Gastrocnemius medialis (tissue), 4 donors: ENCODE data around the gene NRN1L.

Experiments used
- POLR2A ChIP-seq, 2 donors: fragments of 450-650 bp; IDR thresholded peaks; one replicate each; pipeline ENCODE4 v1.6.1; 2017; ENCODE audit warnings: antibody characterized with exemption in 2 of 2, mild to moderate bottlenecking in 2 of 2, moderate library complexity in 2 of 2
- TF ChIP-seq, protein P1 (sequence below), 5 experiments: fragments of 450-650 bp in 3 of 5; fragments of 200-600 bp in 2 of 5; sonication (generic) in 2 of 5; IDR thresholded peaks in 4 of 5; conservative IDR thresholded peaks in 1 of 5; 1 replicate in 4 of 5; 2 replicates in 1 of 5; pipeline ENCODE4 v1.5.1; 2016 to 2019; ENCODE audit warnings: antibody characterized with exemption in 5 of 5, mild to moderate bottlenecking in 3 of 5, moderate library complexity in 3 of 5

DNA sequence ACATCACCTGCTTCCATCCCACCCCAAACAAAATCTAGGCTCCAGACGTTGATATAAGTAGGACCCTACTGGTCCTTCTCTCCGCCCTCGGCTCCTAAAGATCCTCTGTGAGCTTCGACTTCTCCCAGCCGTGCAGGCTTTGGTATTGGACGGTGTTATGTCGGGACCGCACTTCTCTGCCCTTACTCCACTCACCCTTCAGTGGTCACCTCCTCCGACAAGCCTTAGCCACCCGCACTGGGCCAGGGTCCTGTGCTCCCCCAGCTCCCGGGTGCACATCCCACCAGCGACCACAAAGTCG lies 50.4 kb downstream of the NRN1L start:
- TF ChIP-seq, protein P1, sequence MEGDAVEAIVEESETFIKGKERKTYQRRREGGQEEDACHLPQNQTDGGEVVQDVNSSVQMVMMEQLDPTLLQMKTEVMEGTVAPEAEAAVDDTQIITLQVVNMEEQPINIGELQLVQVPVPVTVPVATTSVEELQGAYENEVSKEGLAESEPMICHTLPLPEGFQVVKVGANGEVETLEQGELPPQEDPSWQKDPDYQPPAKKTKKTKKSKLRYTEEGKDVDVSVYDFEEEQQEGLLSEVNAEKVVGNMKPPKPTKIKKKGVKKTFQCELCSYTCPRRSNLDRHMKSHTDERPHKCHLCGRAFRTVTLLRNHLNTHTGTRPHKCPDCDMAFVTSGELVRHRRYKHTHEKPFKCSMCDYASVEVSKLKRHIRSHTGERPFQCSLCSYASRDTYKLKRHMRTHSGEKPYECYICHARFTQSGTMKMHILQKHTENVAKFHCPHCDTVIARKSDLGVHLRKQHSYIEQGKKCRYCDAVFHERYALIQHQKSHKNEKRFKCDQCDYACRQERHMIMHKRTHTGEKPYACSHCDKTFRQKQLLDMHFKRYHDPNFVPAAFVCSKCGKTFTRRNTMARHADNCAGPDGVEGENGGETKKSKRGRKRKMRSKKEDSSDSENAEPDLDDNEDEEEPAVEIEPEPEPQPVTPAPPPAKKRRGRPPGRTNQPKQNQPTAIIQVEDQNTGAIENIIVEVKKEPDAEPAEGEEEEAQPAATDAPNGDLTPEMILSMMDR (IDR thresholded peaks at IDR 0.05 in 4 of 5, conservative IDR thresholded peaks at IDR 0.05 in 1 of 5), result no peak
- no peak for TF ChIP-seq POLR2A (IDR thresholded peaks at IDR 0.05)
